GM12801 (cell line): ENCODE results near the gene CARS1.

Source experiments
- CTCF ChIP-seq: IDR thresholded peaks from one replicate; pipeline ENCODE4 v1.5.1; 2011; ENCODE audit warnings: control low read depth; ENCODE audit not compliant: insufficient read length; ENCODE audit errors: extremely low read depth

Gene CARS1

DNA sequence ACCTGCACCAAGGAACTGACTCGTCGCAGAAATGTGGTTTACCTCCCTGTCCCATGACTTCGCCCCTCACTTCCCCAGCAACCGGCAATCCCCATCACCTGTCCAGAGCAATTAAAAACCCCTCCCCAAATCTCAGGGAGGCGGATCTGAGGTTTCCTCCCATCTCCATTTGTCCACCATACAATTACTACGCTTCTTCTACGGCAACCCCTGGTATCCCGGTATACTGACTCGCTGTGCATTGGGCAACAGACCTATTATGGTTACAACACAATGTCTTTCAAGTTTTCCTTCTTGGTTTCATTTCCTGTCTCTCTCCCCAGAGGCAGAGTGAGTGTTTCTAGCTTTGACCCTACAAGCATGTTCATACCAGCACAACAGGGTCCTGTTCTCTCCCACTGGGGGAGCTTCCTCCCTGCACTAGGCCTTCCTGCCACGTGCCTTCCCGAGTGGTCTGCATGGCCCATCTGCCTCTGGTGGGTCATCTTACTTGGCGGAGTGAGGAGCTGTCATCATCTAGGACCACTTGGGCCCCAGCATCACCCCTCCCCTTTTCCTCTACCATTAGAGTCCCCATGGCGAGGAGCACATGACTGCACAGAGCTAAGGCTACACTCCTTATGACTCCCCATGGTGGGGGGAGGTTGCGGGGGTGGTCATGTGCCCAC is 34.8 kb downstream of the CARS1 start:
- TF ChIP-seq CTCF: no peak

DNA sequence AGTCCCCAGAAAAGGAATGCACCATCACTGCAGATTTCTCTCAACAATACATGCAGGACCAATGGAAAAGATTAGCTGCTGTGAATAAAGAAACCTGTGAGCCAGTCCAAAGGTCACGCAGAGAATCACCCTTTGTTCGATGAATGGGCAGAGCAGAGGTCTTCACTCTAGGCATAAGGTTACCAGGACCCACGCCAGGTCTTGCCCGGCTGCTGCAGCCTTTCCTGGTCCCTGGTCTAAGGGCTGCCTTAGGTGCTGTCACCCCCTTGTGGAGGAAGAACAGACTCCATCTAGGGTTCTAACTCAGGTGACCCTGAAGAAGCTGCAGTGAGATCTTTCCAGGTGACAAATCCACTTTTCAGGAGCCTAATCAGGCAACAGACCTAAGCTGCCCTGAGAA is 36.1 kb downstream of the CARS1 start:
- no peak for TF ChIP-seq CTCF

- TF ChIP-seq CTCF: no peak
Measured at GRCh38 chr11:3020011-3020410, 37.2 kb downstream of the CARS1 start.

GRCh38 chr11:3018596-3018995 is 38.6 kb downstream of the CARS1 start:
- no peak for TF ChIP-seq CTCF

GRCh38 chr11:3016861-3017260 is 40.4 kb downstream of the CARS1 start:
- TF ChIP-seq CTCF: no peak

GRCh38 chr11:3015796-3016195 is 41.4 kb downstream of the CARS1 start:
- no peak for TF ChIP-seq CTCF

DNA sequence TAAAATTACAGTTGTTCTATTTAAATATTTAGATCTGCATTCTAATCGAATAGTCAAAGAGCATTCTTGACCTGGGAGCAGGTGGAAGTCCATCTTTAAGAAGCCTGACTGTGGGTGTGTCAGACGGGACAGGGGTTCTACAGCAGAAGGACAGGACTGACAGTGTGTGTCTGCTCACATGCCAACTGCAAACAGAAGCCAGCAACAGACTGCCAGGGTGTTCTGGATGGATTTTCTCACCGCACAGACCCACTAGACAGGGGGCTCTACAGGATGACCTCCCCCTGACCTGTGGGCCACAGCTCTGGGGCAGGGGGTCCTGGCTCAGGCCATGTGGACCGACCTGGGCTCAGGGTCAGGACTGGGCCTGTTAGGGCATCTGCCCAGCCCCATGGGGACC is 42.3 kb downstream of the CARS1 start:
- TF ChIP-seq CTCF: no peak
